Measurements from ENCODE around the gene LAMP5. TPM values are rescaled to one million over a fixed set of nuclear protein-coding genes. Genes with fewer than 3 reads are reported as not detected.

The LAMP5 gene
- total RNA-seq, 4 donors from 2014 or later: not detected

DNA sequence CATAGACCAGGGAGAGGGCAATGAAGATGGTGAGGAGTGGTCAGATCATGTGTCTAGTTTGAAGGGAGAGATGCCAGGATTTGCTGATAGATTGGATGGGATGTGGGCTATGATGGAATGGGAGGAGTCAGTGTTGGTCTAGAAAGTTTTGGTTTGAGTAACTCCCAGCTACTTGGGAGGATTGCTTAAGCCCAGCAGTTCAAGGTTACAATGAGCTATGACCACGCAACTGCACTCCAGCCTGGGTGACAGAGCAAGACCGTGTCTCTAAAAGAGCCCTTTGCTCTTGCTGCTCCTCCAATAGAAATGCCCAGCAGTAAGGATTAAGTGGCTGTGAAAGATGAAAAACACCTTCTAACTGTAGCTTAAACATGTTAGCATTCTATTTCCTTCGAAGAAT, 18.2 kb upstream of the LAMP5 start:
- Histone ChIP-seq H3K4me3 (no peak overlapping the region), H3K36me3 (no peaks in the 10 kb centered on the region), H3K27ac (no peak overlapping the region), H3K4me1 (no peaks in the 10 kb centered on the region), H3K9me3 (no peaks in the 10 kb centered on the region), H3K27me3 (no peaks in the 10 kb centered on the region)
- TF ChIP-seq POLR2A (IDR thresholded peaks at IDR 0.05) (no peak), CTCF (IDR thresholded peaks at IDR 0.05 in 4 of 5, conservative IDR thresholded peaks at IDR 0.05 in 1 of 5) (no peak)
- ATAC-seq (no peak), DNase-seq (no peak)
- in situ Hi-C loops (cut with MboI; ENCODE audit: low sequenced_read_pairs in 4 of 4) (no loop called here), intact Hi-C loops (cut with DNase I; ENCODE audit: low total_unique reads) (no loop called here)

GRCh38 chr20:9498322-9498721, 16.1 kb upstream of the LAMP5 start:
- Histone ChIP-seq H3K4me3 (no peak overlapping the region), H3K27me3 (no peaks in the 10 kb centered on the region), H3K36me3 (no peaks in the 10 kb centered on the region), H3K27ac (no peak overlapping the region), H3K9me3 (no peaks in the 10 kb centered on the region), H3K4me1 (no peaks in the 10 kb centered on the region)
- ATAC-seq: no peak
- DNase-seq: no peak
- no peak for TF ChIP-seq CTCF (IDR thresholded peaks at IDR 0.05 in 4 of 5, conservative IDR thresholded peaks at IDR 0.05 in 1 of 5)
- TF ChIP-seq POLR2A (IDR thresholded peaks at IDR 0.05): no peak
- in situ Hi-C loops (cut with MboI; ENCODE audit: low sequenced_read_pairs in 4 of 4): no loop called here
- intact Hi-C loops (cut with DNase I; ENCODE audit: low total_unique reads): no loop called here

- in situ Hi-C loops (cut with MboI; ENCODE audit: low sequenced_read_pairs in 4 of 4) (no loop called here), intact Hi-C loops (cut with DNase I; ENCODE audit: low total_unique reads) (no loop called here)
- ATAC-seq (no peak), DNase-seq (no peak)
- TF ChIP-seq CTCF (IDR thresholded peaks at IDR 0.05 in 4 of 5, conservative IDR thresholded peaks at IDR 0.05 in 1 of 5) (no peak), POLR2A (IDR thresholded peaks at IDR 0.05) (no peak)
- Histone ChIP-seq H3K4me1 (no peaks in the 10 kb centered on the region), H3K36me3 (no peaks in the 10 kb centered on the region), H3K9me3 (no peaks in the 10 kb centered on the region), H3K27me3 (no peaks in the 10 kb centered on the region), H3K27ac (no peak overlapping the region), H3K4me3 (no peak overlapping the region)
Measured at GRCh38 chr20:9499126-9499899, 15.1 kb upstream of the LAMP5 start.

- TF ChIP-seq CTCF (IDR thresholded peaks at IDR 0.05 in 4 of 5, conservative IDR thresholded peaks at IDR 0.05 in 1 of 5): no peak
- no peak for TF ChIP-seq POLR2A (IDR thresholded peaks at IDR 0.05)
- no peak overlapping the region for H3K4me3 ChIP-seq
- no peak for DNase-seq
- in situ Hi-C loops (cut with MboI; ENCODE audit: low sequenced_read_pairs in 4 of 4) (no loop called here), intact Hi-C loops (cut with DNase I; ENCODE audit: low total_unique reads) (no loop called here)
- H3K9me3 ChIP-seq: no peaks in the 10 kb centered on the region
- H3K36me3 ChIP-seq: no peaks in the 10 kb centered on the region
- H3K27me3 ChIP-seq: peaks cover 0 to 5% (median 0%) of the 10 kb centered on the region in 3 donors
- ATAC-seq: no peak
- no peaks in the 10 kb centered on the region for H3K4me1 ChIP-seq
- no peak overlapping the region for H3K27ac ChIP-seq
Measured at GRCh38 chr20:9500121-9500520, 14.3 kb upstream of the LAMP5 start.

GRCh38 chr20:9501473-9501872, 12.9 kb upstream of the LAMP5 start:
- Histone ChIP-seq H3K4me1 (no peaks in the 10 kb centered on the region), H3K27ac (no peak overlapping the region), H3K4me3 (no peak overlapping the region), H3K36me3 (no peaks in the 10 kb centered on the region), H3K9me3 (no peaks in the 10 kb centered on the region), H3K27me3 (peaks cover 0 to 15% (median 13%) of the 10 kb centered on the region in 3 donors)
- DNase-seq: no peak
- ATAC-seq: no peak
- intact Hi-C loops (cut with DNase I; ENCODE audit: low total_unique reads) (no loop called here), in situ Hi-C loops (cut with MboI; ENCODE audit: low sequenced_read_pairs in 4 of 4) (no loop called here)
- TF ChIP-seq POLR2A (IDR thresholded peaks at IDR 0.05): no peak
- TF ChIP-seq CTCF (IDR thresholded peaks at IDR 0.05 in 4 of 5, conservative IDR thresholded peaks at IDR 0.05 in 1 of 5): no peak
